Measurements from ENCODE around the gene GDPGP1. TPM values are rescaled to one million over a fixed set of nuclear protein-coding genes. Genes with fewer than 3 reads are reported as not detected.
A peak's percentile ranks its signal among the peaks of the same experiment; 100 is the strongest.
"Not testable (repeated sequence)": the region's sequence is repeated elsewhere in the genome, so short reads cannot be mapped to it uniquely, and the experiment has no call there.

The GDPGP1 gene
- total and polyA plus RNA-seq, 9 of the 15 experiments (the other 6 are each of a cell fraction or from before 2014, with no cell fraction given): 0.78 to 6.1 (median 2.8) TPM

DNA sequence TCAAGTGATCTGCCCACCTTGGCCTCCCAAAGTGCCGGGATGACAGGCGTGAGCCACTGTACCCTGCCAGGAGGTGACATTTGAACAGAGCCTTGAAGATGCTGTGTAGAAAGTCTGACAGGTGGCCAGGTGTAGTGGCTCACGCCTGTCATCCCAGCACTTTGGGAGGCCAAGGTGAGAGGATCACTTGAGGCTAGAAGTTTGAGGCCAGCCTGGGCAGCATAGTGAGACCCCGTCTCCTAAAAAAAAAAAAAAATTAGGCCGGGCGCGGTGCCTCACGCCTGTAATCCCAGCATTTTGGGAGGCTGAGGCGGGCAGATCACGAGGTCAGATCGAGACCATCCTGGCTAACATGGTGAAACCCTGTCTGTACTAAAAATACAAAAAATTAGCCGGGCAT lies 44.5 kb downstream of the GDPGP1 start:
- H3K36me3 ChIP-seq (ENCODE audit: control insufficient read depth, insufficient read depth, low read length); BruUV-seq (replicated peaks); H3K79me2 ChIP-seq (ENCODE audit: control insufficient read depth, insufficient read depth, low read length); FAIRE-seq; CTCF ChIA-PET (ENCODE audit: low intra/inter-chr PET ratio); H3K4me3 ChIP-seq; POLR2A ChIA-PET; H3K27ac ChIP-seq (ENCODE audit: extremely low read depth, low read depth, low read length); H3K9me1 ChIP-seq (ENCODE audit: control insufficient read depth, insufficient read depth, low read length); intact Hi-C loops (cut with micrococcal nuclease); H3K27me3 ChIP-seq (ENCODE audit: control insufficient read depth in 2 of 2, insufficient read depth in 2 of 2, low read length in 2 of 2); H3K9me3 ChIP-seq (replicated peaks; ENCODE audit: control insufficient read depth, insufficient read depth, low read depth, low read length); H3K9ac ChIP-seq (ENCODE audit: insufficient read depth in 1 of 2, low read depth in 2 of 2, low read length in 2 of 2); H4K20me1 ChIP-seq (replicated peaks; ENCODE audit: control insufficient read depth, insufficient read depth, low read length); H2AFZ ChIP-seq (ENCODE audit: low read depth, low read length); H3K4me1 ChIP-seq (replicated peaks in 1 of 2; ENCODE audit: control insufficient read depth in 2 of 2, insufficient read depth in 2 of 2, low read length in 2 of 2); in situ Hi-C loops (cut with MboI); H3K4me2 ChIP-seq (ENCODE audit: insufficient read depth, low read length); DNase-seq (ENCODE audit: extremely low read depth in 1 of 4, low spot score in 3 of 4); ATAC-seq: not testable (repeated sequence)
- peak; percentile 68 for TF ChIP-seq ZNF121 (CRISPR knock-in tag; conservative IDR thresholded peaks at IDR 0.05)
- 90% methylated on average over 5 of the region's 12 CpGs for WGBS (ENCODE audit: insufficient coverage, low coverage, missing lambda C conversion rate)

DNA sequence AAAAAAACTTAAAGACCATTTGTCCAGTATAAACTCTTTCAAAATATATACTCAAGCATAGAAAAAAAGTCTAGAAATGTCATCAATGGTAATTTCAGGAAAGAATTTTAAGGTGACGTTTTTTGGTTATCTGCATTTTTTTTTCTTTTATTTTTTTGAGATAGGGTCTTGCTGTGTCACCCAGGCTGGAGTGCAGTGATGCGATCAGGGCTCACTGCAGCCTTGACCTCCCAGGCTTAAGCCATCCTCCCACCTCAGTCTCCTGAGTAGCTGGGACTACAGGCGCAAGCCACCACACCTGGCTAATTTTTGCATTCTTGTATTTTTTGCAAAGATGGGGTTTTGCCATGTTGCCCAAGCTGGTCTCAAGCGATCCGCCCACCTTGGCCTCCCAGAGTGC lies 46.7 kb downstream of the GDPGP1 start:
- H2AFZ ChIP-seq (ENCODE audit: low read depth, low read length); POLR2A ChIA-PET; H3K9ac ChIP-seq (ENCODE audit: insufficient read depth in 1 of 2, low read depth in 2 of 2, low read length in 2 of 2); H3K27ac ChIP-seq (ENCODE audit: extremely low read depth, low read depth, low read length); in situ Hi-C loops (cut with MboI); H3K79me2 ChIP-seq (ENCODE audit: control insufficient read depth, insufficient read depth, low read length); H3K27me3 ChIP-seq (ENCODE audit: control insufficient read depth in 2 of 2, insufficient read depth in 2 of 2, low read length in 2 of 2); H3K9me3 ChIP-seq (replicated peaks; ENCODE audit: control insufficient read depth, insufficient read depth, low read depth, low read length); H3K9me1 ChIP-seq (ENCODE audit: control insufficient read depth, insufficient read depth, low read length); H4K20me1 ChIP-seq (replicated peaks; ENCODE audit: control insufficient read depth, insufficient read depth, low read length); H3K4me2 ChIP-seq (ENCODE audit: insufficient read depth, low read length); H3K4me1 ChIP-seq (replicated peaks in 1 of 2; ENCODE audit: control insufficient read depth in 2 of 2, insufficient read depth in 2 of 2, low read length in 2 of 2); H3K36me3 ChIP-seq (ENCODE audit: control insufficient read depth, insufficient read depth, low read length); H3K4me3 ChIP-seq; CTCF ChIA-PET (ENCODE audit: low intra/inter-chr PET ratio); DNase-seq (ENCODE audit: extremely low read depth in 1 of 4, low spot score in 3 of 4); FAIRE-seq; BruUV-seq (replicated peaks): not testable (repeated sequence)
- TF ChIP-seq ARID1B (IDR thresholded peaks at IDR 0.05) (peak; percentile 47), ZNF384 (IDR thresholded peaks at IDR 0.05; ENCODE audit: low read depth, low read length) (peak; percentile 11; the same call in 1 of the 2 replicates), NFE2 (IDR thresholded peaks at IDR 0.05; ENCODE audit: low read depth) (peak; percentile 74; the same call in 1 of the 2 replicates), NFATC3 (IDR thresholded peaks at IDR 0.05) (peak; percentile 63; the same call in 1 of the 2 replicates), SMARCA4 (IDR thresholded peaks at IDR 0.05) (0 out of 2 replicates have a peak, but pooled peaks have one; percentile 36), ZNF316 (IDR thresholded peaks at IDR 0.05) (peak; percentile 30; the same call in 1 of the 2 replicates), MAFG (tag; conservative IDR thresholded peaks at IDR 0.05) (0 out of 2 replicates have a peak, but pooled peaks have one; percentile 17), C11orf30 (IDR thresholded peaks at IDR 0.05; ENCODE audit: low read depth) (peak; percentile 42; the same call in 1 of the 2 replicates)
- WGBS (ENCODE audit: insufficient coverage, low coverage, missing lambda C conversion rate): 49% methylated on average over 5 of the region's 5 CpGs
- intact Hi-C loops (cut with micrococcal nuclease): loop anchor here (10.0 kb wide), 1 partner anchor 536 kb away; no protein-coding TSS in a partner anchor
- ATAC-seq: peak; percentile 79

DNA sequence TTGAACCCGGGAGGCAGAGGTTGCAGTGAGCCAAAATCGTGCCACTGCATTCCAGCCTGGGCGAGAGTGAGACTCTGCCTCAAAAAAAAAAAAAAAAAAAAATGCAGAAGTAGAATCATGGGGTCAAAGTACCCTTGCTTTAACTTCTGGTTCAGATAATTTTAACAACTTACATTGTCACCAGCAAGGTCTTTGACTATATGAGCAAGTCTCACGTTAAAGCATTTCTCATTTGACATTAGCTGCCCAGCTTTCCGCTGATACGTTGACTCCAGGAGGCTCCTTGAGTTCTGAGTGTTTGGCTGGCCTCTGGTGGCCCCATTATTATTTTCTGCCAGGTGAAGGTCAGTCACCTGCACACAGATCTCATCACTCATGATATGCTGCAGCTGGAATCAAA lies 47.6 kb downstream of the GDPGP1 start:
- H4K20me1 ChIP-seq (replicated peaks; ENCODE audit: control insufficient read depth, insufficient read depth, low read length); H3K27me3 ChIP-seq (ENCODE audit: control insufficient read depth in 2 of 2, insufficient read depth in 2 of 2, low read length in 2 of 2); H3K9ac ChIP-seq (ENCODE audit: insufficient read depth in 1 of 2, low read depth in 2 of 2, low read length in 2 of 2); H3K4me1 ChIP-seq (replicated peaks in 1 of 2; ENCODE audit: control insufficient read depth in 2 of 2, insufficient read depth in 2 of 2, low read length in 2 of 2); FAIRE-seq; H3K9me3 ChIP-seq (replicated peaks; ENCODE audit: control insufficient read depth, insufficient read depth, low read depth, low read length); H3K4me2 ChIP-seq (ENCODE audit: insufficient read depth, low read length); H3K79me2 ChIP-seq (ENCODE audit: control insufficient read depth, insufficient read depth, low read length); H3K4me3 ChIP-seq; in situ Hi-C loops (cut with MboI); DNase-seq (ENCODE audit: extremely low read depth in 1 of 4, low spot score in 3 of 4); ATAC-seq; H2AFZ ChIP-seq (ENCODE audit: low read depth, low read length); H3K27ac ChIP-seq (ENCODE audit: extremely low read depth, low read depth, low read length); H3K36me3 ChIP-seq (ENCODE audit: control insufficient read depth, insufficient read depth, low read length); H3K9me1 ChIP-seq (ENCODE audit: control insufficient read depth, insufficient read depth, low read length); BruUV-seq (replicated peaks): not testable (repeated sequence)
- 64% methylated on average over 4 of the region's 6 CpGs for WGBS (ENCODE audit: insufficient coverage, low coverage, missing lambda C conversion rate)
- intact Hi-C loops (cut with micrococcal nuclease): loop anchor here (10.0 kb wide), 1 partner anchor 537 kb away; no protein-coding TSS in a partner anchor
- CTCF ChIA-PET (ENCODE audit: low intra/inter-chr PET ratio): interaction anchor here (1.3 kb wide), 1 partner anchor 139 kb away, joined by 6 read pairs; no protein-coding TSS in a partner anchor
- POLR2A ChIA-PET: interaction anchor here (1.1 kb wide), 1 partner anchor 13 kb away, joined by 3 read pairs; no protein-coding TSS in a partner anchor

All from K562 (cell line).